PC-3 (cell line): ENCODE data around the gene ACAP2. TPM values are rescaled to one million over a fixed set of nuclear protein-coding genes. Genes with fewer than 3 reads are reported as not detected.
"Not testable (repeated sequence)": the region's sequence is repeated elsewhere in the genome, so short reads cannot be mapped to it uniquely, and the experiment has no call there.

Experiments used
- ATAC-seq: fragments of 200-7000 bp; cut with Tn5 transposase; 2 replicates; pipeline ENCODE4 v1.9.1; 2020; ENCODE audit warnings: mild to moderate bottlenecking, moderate library complexity
- BruUV-seq: library from RNA; stranded (reverse); fragments of 400-500 nt; replicated peaks from 2 replicates; lab custom pipeline; 2021; lab: Mats Ljungman, UMichigan
- CTCF ChIA-PET: fragments of 300-600 bp; sonication (Branson Sonifier 250); formaldehyde crosslinking; loops from one replicate; lab custom pipeline; 2022; ENCODE audit warnings: antibody characterized with exemption; lab: Charles Lee
- POLR2A ChIA-PET: fragments of 300-600 bp; sonication (Branson Sonifier 250); formaldehyde crosslinking; loops from one replicate; lab custom pipeline; 2022; ENCODE audit warnings: antibody characterized with exemption; ENCODE audit not compliant: unreplicated experiment; lab: Charles Lee
- DNase-seq: peaks from one replicate; pipeline ENCODE4 v3.0.0-alpha.2; 2015
- H2AFZ ChIP-seq: fragments of 300-600 bp; sonication (generic); 2 replicates; pipeline ENCODE4 v1.6.0; 2016; ENCODE audit warnings: antibody characterized with exemption, low read length
- H3F3A ChIP-seq: fragments of 300-600 bp; sonication (generic); one replicate; pipeline ENCODE4 v1.6.0; 2017; ENCODE audit warnings: antibody characterized with exemption, low read length, control low read depth, mild to moderate bottlenecking; ENCODE audit not compliant: unreplicated experiment
- H3K27ac ChIP-seq: fragments of 300-600 bp; sonication (generic); 2 replicates; pipeline ENCODE4 v1.5.1; 2016; ENCODE audit warnings: mild to moderate bottlenecking, low read length
- H3K27me3 ChIP-seq: fragments of 300-600 bp; sonication (generic); 2 replicates; pipeline ENCODE4 v1.6.1; 2016; ENCODE audit warnings: low read length, mixed read lengths
- H3K36me3 ChIP-seq: fragments of 300-600 bp; sonication (generic); 2 replicates; pipeline ENCODE4 v1.6.1; 2016; ENCODE audit warnings: low read depth, mixed run types, low read length, mixed read lengths
- H3K4me1 ChIP-seq: fragments of 300-600 bp; sonication (generic); 2 replicates; pipeline ENCODE4 v1.5.1; 2016; ENCODE audit warnings: low read length; ENCODE audit not compliant: insufficient read depth
- H3K4me2 ChIP-seq: fragments of 300-600 bp; sonication (generic); 2 replicates; pipeline ENCODE4 v1.6.0; 2016; ENCODE audit warnings: low read length
- H3K4me3 ChIP-seq: fragments of 300-600 bp; sonication (generic); 2 replicates; pipeline ENCODE4 v1.5.1; 2016; ENCODE audit warnings: mild to moderate bottlenecking, low read length, mixed read lengths
- H3K79me2 ChIP-seq: fragments of 300-600 bp; sonication (generic); 2 replicates; pipeline ENCODE4 v1.6.1; 2017; ENCODE audit warnings: low read length, mixed read lengths
- H3K9ac ChIP-seq: fragments of 300-600 bp; sonication (generic); 2 replicates; pipeline ENCODE4 v1.6.0; 2016; ENCODE audit warnings: mild to moderate bottlenecking, low read length
- H3K9me2 ChIP-seq: fragments of 300-600 bp; sonication (generic); replicated peaks from 2 replicates; pipeline ENCODE4 v1.6.1; 2016; ENCODE audit warnings: mixed run types, low read length, mixed read lengths
- H3K9me3 ChIP-seq: fragments of 300-600 bp; sonication (generic); 2 replicates; pipeline ENCODE4 v1.6.1; 2016; ENCODE audit warnings: low read length, mixed read lengths
- H4K20me1 ChIP-seq: fragments of 300-600 bp; sonication (generic); 2 replicates; pipeline ENCODE4 v1.6.1; 2016; ENCODE audit warnings: low read length, mixed read lengths
- CTCF ChIP-seq: fragments of 300-600 bp; sonication (generic); conservative IDR thresholded peaks from 2 replicates; pipeline ENCODE4 v1.5.1; 2017; ENCODE audit warnings: antibody characterized with exemption, low read depth, mild to moderate bottlenecking, low read length
- EZH2 ChIP-seq: fragments of 300-600 bp; sonication (generic); IDR thresholded peaks from one replicate; pipeline ENCODE4 v1.6.1; 2017; ENCODE audit warnings: antibody characterized with exemption, mild to moderate bottlenecking, low read length; ENCODE audit not compliant: unreplicated experiment
- EZH2phosphoT487 ChIP-seq: fragments of 300-600 bp; sonication (generic); IDR thresholded peaks from 2 replicates; pipeline ENCODE4 v1.6.1; 2018; ENCODE audit warnings: mild to moderate bottlenecking, antibody characterized with exemption, low read length, borderline replicate concordance
- intact Hi-C: fragments of 100-400 bp; cut with micrococcal nuclease; formaldehyde crosslinking; loops from 2 replicates; pipeline ENCODE4 v1.9.0; 2023
- total RNA-seq: library from RNA; depleted of rRNA; stranded (reverse); fragments of >200 nt; gene quantifications from 2 replicates; pipeline ENCODE4 v1.2.3, GENCODE V29; 2014

ACAP2 gene
- total RNA-seq, 1 experiment from 2014 or later = 33.5 TPM

DNA sequence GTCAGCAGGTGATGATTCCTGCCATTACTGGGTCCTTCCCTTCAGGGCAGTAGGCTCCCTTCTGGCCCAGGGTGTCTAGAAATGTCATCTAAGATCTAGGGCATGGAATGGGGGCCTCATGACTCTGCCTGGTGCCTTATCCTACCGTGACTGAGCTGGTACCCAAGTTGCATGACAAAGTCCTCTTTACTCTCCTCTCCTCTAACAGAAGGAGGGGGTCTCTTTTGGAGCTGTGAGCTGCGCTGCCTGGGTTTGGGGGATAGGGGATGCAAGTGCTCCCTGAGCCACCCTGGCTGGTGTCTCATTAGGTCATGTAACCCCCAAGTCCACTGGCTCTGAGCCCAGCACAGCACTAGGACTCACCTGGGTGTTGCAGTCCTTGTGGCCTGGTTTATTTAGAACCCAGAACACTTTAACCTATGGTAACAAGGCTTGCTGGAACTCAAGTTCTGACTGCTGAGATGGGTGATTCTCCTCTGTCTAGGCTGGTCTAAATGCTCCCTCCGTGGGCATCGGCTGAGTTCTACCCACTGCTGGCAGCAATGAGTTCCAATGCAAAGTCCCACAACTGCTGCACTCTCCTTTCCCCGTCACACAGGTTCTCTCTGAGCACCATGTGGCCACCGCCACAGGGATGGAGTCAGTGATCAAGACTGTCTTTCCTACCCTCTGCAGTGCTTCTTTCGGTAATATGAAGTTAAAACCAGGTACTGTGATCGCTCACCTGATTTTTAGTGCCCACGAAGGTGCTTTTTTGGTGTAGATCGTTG is 205.8 kb downstream of the ACAP2 start:
- Histone ChIP-seq H3K36me3 (no peaks in the 10 kb centered on the region), H3K9me2 (no peaks in the 10 kb centered on the region), H4K20me1 (no peaks in the 10 kb centered on the region), H3K27ac (no peak overlapping the region), H3K4me1 (no peaks in the 10 kb centered on the region), H3K9me3 (no peaks in the 10 kb centered on the region), H3F3A (no peaks in the 10 kb centered on the region), H3K4me3 (no peak overlapping the region), H3K4me2 (no peak overlapping the region), H3K9ac (no peak overlapping the region), H3K27me3 (no peaks in the 10 kb centered on the region), H3K79me2 (peaks cover 9% of the 10 kb centered on the region; the same call in 1 of the 2 replicates), H2AFZ (no peak overlapping the region)
- no peak for ATAC-seq
- no peak for DNase-seq
- ChIA-PET CTCF (no interaction called here), POLR2A (no interaction called here)
- intact Hi-C loops = no loop called here
- BruUV-seq = no TSS peak
- TF ChIP-seq EZH2phosphoT487 (no peak), CTCF (no peak), EZH2 (no peak)

DNA sequence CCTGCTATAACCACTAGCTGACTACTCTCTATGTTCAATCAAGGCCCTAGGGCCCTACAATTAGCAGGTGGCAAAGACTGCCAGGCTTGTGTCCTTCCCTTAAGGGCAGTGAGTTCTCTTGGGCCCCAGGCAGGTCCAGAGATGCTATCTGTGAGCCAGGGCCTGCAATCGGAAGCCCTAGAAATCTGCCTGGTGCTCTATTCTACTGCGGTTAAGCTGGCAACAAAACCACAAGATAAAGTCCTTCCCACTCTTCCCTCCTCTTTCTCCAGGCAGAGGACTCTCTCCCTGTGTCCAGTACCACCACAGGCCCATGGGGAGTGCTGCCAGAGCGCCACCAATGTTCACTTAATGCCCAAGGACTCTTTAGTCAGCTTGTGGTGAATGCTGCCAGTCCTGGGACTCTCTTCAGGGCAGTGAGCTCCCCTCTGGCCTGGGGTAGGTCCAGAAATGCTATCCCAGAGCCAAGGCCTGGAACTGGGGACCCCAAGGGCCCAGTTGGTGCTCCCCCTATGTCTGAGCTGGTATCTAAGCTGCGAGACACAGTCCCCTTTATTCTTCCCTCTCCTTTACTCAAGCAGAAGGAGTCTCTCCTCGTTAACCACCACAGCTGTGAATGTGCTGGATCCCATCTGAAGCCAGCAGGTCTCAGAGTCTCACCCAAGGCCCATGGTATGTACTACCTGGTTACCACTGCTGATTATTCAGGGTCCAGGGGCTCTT is 206.6 kb downstream of the ACAP2 start:
- no peaks in the 10 kb centered on the region for H3K4me1 ChIP-seq
- CTCF ChIA-PET = no interaction called here
- ATAC-seq = no peak
- H3F3A ChIP-seq = no peaks in the 10 kb centered on the region
- no peak overlapping the region for H3K9ac ChIP-seq
- H3K4me3 ChIP-seq = no peak overlapping the region
- H4K20me1 ChIP-seq = no peaks in the 10 kb centered on the region
- H3K79me2 ChIP-seq = peaks cover 6% of the 10 kb centered on the region; the same call in 1 of the 2 replicates
- no TSS peak for BruUV-seq
- H3K27ac ChIP-seq = no peak overlapping the region
- intact Hi-C loops = no loop called here
- no peak for DNase-seq
- H3K36me3 ChIP-seq = no peaks in the 10 kb centered on the region
- H3K27me3 ChIP-seq = no peaks in the 10 kb centered on the region
- H3K9me3 ChIP-seq = no peaks in the 10 kb centered on the region
- H3K9me2 ChIP-seq = no peaks in the 10 kb centered on the region
- POLR2A ChIA-PET = interaction anchor here (0.6 kb wide), 1 partner anchor 218 kb away, joined by 3 read pairs; no protein-coding TSS in a partner anchor
- no peak overlapping the region for H2AFZ ChIP-seq
- no peak overlapping the region for H3K4me2 ChIP-seq
- no peak for TF ChIP-seq EZH2
- no peak for TF ChIP-seq CTCF
- no peak for TF ChIP-seq EZH2phosphoT487

GRCh38 chr3:195230244-195230643 is 212.6 kb downstream of the ACAP2 start:
- H3K79me2 ChIP-seq = no peaks in the 10 kb centered on the region
- intact Hi-C loops = no loop called here
- no peaks in the 10 kb centered on the region for H3K27me3 ChIP-seq
- H3K4me3 ChIP-seq = no peak overlapping the region
- no peaks in the 10 kb centered on the region for H3K9me3 ChIP-seq
- ATAC-seq = no peak
- POLR2A ChIA-PET = interaction anchor here (0.7 kb wide), 1 partner anchor 110 kb away, joined by 4 read pairs; no protein-coding TSS in a partner anchor
- no peaks in the 10 kb centered on the region for H3F3A ChIP-seq
- H4K20me1 ChIP-seq = no peaks in the 10 kb centered on the region
- H3K27ac ChIP-seq = no peak overlapping the region
- H3K9me2 ChIP-seq = no peaks in the 10 kb centered on the region
- no peaks in the 10 kb centered on the region for H3K36me3 ChIP-seq
- no peaks in the 10 kb centered on the region for H3K4me1 ChIP-seq
- DNase-seq = no peak
- H3K9ac ChIP-seq = no peak overlapping the region
- no TSS peak for BruUV-seq
- no peak overlapping the region for H2AFZ ChIP-seq
- CTCF ChIA-PET = no interaction called here
- no peak overlapping the region for H3K4me2 ChIP-seq
- no peak for TF ChIP-seq EZH2phosphoT487
- TF ChIP-seq EZH2 = no peak
- TF ChIP-seq CTCF = no peak

GRCh38 chr3:195228886-195229285 is 213.9 kb downstream of the ACAP2 start:
- H3K27ac ChIP-seq, H4K20me1 ChIP-seq, H3K4me3 ChIP-seq, CTCF ChIA-PET, H3K4me1 ChIP-seq, H3F3A ChIP-seq, H3K4me2 ChIP-seq, H3K9me2 ChIP-seq, H3K9me3 ChIP-seq, H3K79me2 ChIP-seq, POLR2A ChIA-PET, intact Hi-C loops, BruUV-seq, H3K27me3 ChIP-seq, H2AFZ ChIP-seq, DNase-seq, H3K36me3 ChIP-seq, H3K9ac ChIP-seq, ATAC-seq: not testable (repeated sequence)
